Measurements from ENCODE around the gene POLDIP2.

GRCh38 chr17:28317099-28317965 is 40.0 kb downstream of the POLDIP2 start:
- TF ChIP-seq POLR2A (IDR thresholded peaks at IDR 0.05): no peak
- no peak for TF ChIP-seq CTCF (IDR thresholded peaks at IDR 0.05 in 4 of 5, conservative IDR thresholded peaks at IDR 0.05 in 1 of 5)
